ENCODE measurements around the gene INMT. TPM values are rescaled to one million over a fixed set of nuclear protein-coding genes. Genes with fewer than 3 reads are reported as not detected.

The INMT gene
- total RNA-seq, 1 donor from 2014 or later = not detected

Other genes starting within 250 kb of the INMT start
- 18.0 and 40.6 TPM in 2 replicates for gene GGCT, start 247.3 kb upstream of the INMT start, total RNA-seq
- gene GARS1, start 157.3 kb upstream of the INMT start, total RNA-seq = 213 and 292 TPM in 2 replicates
- gene CRHR2, start 69.7 kb upstream of the INMT start, total RNA-seq = not detected in 2 replicates
- 3.3 and 8.8 TPM in 2 replicates for gene MINDY4, start 19.3 kb downstream of the INMT start, total RNA-seq
- 4.4 and 33.0 TPM in 2 replicates for gene AQP1, start 159.7 kb downstream of the INMT start, total RNA-seq
- not detected in 2 replicates for gene GHRHR, start 211.8 kb downstream of the INMT start, total RNA-seq

Measured in renal cortical epithelial cell (primary cell).